ENCODE measurements around the gene CD74. TPM values are rescaled to one million over a fixed set of nuclear protein-coding genes. Genes with fewer than 3 reads are reported as not detected.

The CD74 gene
- total RNA-seq, 4 donors from 2014 or later = 433 to 1,002 (median 776) TPM

DNA sequence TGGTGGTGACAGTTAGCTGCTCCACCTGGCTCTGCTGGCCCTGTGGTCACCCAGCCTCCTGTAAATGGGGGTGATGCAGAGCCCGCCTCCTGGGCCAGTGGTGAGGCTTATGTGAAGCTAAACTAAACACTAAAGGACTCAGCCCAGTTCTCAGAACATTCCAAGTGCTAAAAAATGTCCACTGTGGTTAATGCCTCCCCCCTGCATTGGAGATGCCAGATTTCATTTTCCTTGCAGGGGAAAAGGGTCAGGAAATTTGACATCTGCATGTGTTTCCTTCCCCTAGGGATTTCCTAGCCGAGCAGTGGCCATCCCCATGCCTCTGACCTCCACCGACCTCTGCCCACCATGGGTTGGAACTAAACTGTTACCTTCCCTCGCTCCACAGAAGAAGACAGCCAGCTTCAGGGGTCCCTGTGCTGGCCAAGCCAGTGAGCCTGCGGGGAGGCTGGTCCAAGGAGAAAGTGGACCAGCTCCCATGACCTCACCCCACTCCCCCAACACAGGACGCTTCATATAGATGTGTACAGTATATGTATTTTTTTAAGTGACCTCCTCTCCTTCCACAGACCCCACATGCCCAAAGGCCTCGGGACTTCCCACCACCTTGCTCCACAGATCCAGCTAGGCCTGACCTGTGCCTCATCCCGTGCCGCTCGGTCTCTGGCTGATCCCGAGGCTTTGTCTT is 13.0 kb downstream of the CD74 start:
- H3K4me3 ChIP-seq = no peak overlapping the region
- DNase-seq (ENCODE audit: low spot score in 2 of 2) = no peak
- WGBS = 88% methylated on average over 9 of the region's 11 CpGs
- no peaks in the 10 kb centered on the region for H3K4me1 ChIP-seq
- no peaks in the 10 kb centered on the region for H3K27me3 ChIP-seq
- H3K27ac ChIP-seq = no peak overlapping the region
- no peak for TF ChIP-seq POLR2AphosphoS5 (IDR thresholded peaks at IDR 0.05)
- TF ChIP-seq EP300 (IDR thresholded peaks at IDR 0.05) = no peak
- TF ChIP-seq CTCF (IDR thresholded peaks at IDR 0.05) = no peak
- no peak for TF ChIP-seq POLR2A (IDR thresholded peaks at IDR 0.05)
- H3K36me3 ChIP-seq = peaks cover 71% of the 10 kb centered on the region
- no peaks in the 10 kb centered on the region for H3K9me3 ChIP-seq

GRCh38 chr5:150398722-150399523 is 13.8 kb downstream of the CD74 start:
- H3K36me3 ChIP-seq = peaks cover 79% of the 10 kb centered on the region

DNA sequence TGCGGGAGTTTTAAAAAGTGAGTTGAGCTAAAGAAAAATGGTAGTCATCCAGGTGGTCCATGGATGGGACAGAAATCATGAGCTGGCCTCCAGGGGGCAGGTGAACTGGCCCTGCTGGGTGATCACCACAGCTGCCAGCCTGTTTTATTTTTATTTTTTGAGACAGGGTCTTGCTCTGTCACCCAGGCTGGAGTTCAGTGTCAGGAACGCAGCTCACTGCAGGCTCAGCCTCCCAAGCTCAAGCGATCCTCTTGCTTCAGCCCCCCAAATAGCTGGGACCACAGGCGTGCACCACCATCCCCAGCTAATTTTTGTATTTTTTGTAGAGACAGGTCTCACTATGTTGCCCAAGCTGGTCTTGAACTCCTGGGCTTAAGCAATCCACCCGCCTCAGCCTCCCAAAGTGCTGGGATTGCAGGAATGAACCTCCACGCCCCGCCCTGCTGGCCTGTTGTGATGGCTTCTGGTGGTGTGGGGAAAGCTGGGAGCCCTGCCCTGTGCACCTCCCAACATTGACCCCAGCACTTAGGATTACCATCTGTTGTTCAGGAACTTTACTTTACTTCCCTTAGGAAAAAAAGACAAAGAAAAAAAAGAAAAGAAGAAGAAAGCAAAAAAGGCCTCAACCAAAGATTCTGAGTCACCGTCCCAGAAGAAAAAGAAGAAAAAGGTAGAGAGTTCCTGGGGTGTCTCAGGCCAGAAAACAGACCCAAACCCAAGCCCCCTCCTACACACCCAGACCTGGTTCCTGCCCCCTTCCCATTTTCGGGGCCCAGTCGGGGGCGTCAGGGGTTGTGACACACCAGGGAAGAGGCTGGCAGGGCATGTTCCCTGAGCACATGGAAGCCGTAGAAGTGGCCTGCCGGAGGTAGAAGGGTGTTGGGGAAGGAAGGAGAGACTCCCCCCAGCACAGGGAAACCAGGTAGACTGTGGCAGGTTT is 14.7 kb downstream of the CD74 start:
- no peak overlapping the region for H3K27ac ChIP-seq
- 91% methylated on average over 12 of the region's 13 CpGs for WGBS
- TF ChIP-seq EP300 (IDR thresholded peaks at IDR 0.05) (no peak), POLR2A (IDR thresholded peaks at IDR 0.05) (no peak), CTCF (IDR thresholded peaks at IDR 0.05) (no peak), POLR2AphosphoS5 (IDR thresholded peaks at IDR 0.05) (no peak)
- H3K4me3 ChIP-seq = no peak overlapping the region
- no peaks in the 10 kb centered on the region for H3K9me3 ChIP-seq
- DNase-seq (ENCODE audit: low spot score in 2 of 2) = no peak
- H3K36me3 ChIP-seq = peaks cover 85% of the 10 kb centered on the region
- H3K27me3 ChIP-seq = no peaks in the 10 kb centered on the region
- no peaks in the 10 kb centered on the region for H3K4me1 ChIP-seq

More at GRCh38 chr5:150398722-150399523, 13.8 kb downstream of the CD74 start:
- Histone ChIP-seq H3K4me3 (no peak overlapping the region), H3K27ac (no peak overlapping the region), H3K27me3 (no peaks in the 10 kb centered on the region), H3K9me3 (no peaks in the 10 kb centered on the region), H3K4me1 (no peaks in the 10 kb centered on the region)
- WGBS = 73% methylated on average over 4 of the region's 12 CpGs
- DNase-seq (ENCODE audit: low spot score in 2 of 2) = no peak
- TF ChIP-seq POLR2A (IDR thresholded peaks at IDR 0.05) = no peak
- peak in 1 of 2 donors; percentile 16 for TF ChIP-seq CTCF (IDR thresholded peaks at IDR 0.05)
- no peak for TF ChIP-seq EP300 (IDR thresholded peaks at IDR 0.05)
- TF ChIP-seq POLR2AphosphoS5 (IDR thresholded peaks at IDR 0.05) = no peak

DNA sequence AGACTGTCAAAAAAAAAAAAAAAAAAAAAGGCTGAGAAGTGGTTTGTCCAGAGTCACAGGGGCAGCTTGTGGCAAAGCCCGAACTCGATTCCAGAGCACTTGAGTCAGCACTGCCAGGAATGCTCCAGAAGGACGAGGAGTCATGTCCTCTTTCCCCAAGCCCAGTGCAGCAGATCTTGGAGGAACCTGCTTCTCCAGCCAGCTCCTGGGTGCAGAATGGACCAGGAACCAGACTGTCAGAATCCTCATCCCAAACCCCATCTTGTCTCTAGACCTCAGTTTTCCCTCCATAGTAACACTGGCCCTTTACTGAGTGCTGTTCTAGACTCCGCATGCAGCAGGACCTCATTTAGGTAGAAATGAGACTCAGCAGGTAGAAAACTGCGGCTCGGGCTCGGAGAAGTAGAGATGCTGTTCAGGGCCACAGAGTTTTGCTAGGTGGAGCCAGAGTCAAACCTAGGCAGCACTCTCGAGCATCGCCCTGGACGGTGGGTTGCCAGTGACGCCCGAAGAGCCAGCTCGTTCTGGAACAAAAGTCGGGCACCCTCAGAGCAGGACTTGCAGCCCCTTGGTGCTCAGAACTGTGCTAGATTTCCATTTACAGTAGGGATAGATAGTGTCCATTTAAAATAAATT is 15.4 kb downstream of the CD74 start:
- H3K36me3 ChIP-seq = peaks cover 85% of the 10 kb centered on the region

More for the DNA sequence above, 15.4 kb downstream of the CD74 start:
- Histone ChIP-seq H3K9me3 (no peaks in the 10 kb centered on the region), H3K27me3 (no peaks in the 10 kb centered on the region), H3K4me1 (no peaks in the 10 kb centered on the region), H3K4me3 (no peak overlapping the region), H3K27ac (no peak overlapping the region)
- WGBS = 87% methylated on average over 14 of the region's 14 CpGs
- no peak for DNase-seq (ENCODE audit: low spot score in 2 of 2)
- TF ChIP-seq CTCF (IDR thresholded peaks at IDR 0.05) (no peak), POLR2AphosphoS5 (IDR thresholded peaks at IDR 0.05) (no peak)
